HepG2 (cell line): ENCODE results near the gene CD7. TPM values are rescaled to one million over a fixed set of nuclear protein-coding genes. Genes with fewer than 3 reads are reported as not detected.

ENCODE experiments used
- CCAR2 ChIP-seq: fragments of 200-400 bp; formaldehyde crosslinking; optimal IDR thresholded peaks from 2 replicates; pipeline ENCODE3; 2018; ENCODE audit warnings: low read depth, mild to moderate bottlenecking, low read length, moderate library complexity
- ETV6 ChIP-seq: sonication (generic); formaldehyde crosslinking; conservative IDR thresholded peaks from 2 replicates; pipeline ENCODE4 v1.4.0; 2020; ENCODE audit warnings: missing genetic modification reagents
- FOXA1 ChIP-seq, 2 experiments: fragments of 450-650 bp in 1 of 2; sonication (generic) in 1 of 2; formaldehyde crosslinking in 1 of 2; IDR thresholded peaks; 2 replicates each; pipeline versions ENCODE4 v1.4.0 to v1.6.1; 2016 to 2020; ENCODE audit warnings: missing genetic modification reagents in 1 of 2
- ZNF44 ChIP-seq: sonication (generic); formaldehyde crosslinking; IDR thresholded peaks from 2 replicates; pipeline ENCODE4 v1.5.1; 2020; ENCODE audit warnings: mild to moderate bottlenecking, missing genetic modification reagents
- polyA plus RNA-seq, 8 experiments: library from polyadenylated mRNA; depleted of rRNA in 3 of 8; stranded (reverse) in 7 of 8; unstranded in 1 of 8; fragments of >200 nt; fragmentation: Illumina TruSeq in 4 of 8; extraction: Trizol in 4 of 8; gene quantifications; 2 replicates each; pipeline versions ENCODE4 v1.2.1 to v1.2.3, GENCODE V29; 2011 to 2016; ENCODE audit warnings: low read depth in 4 of 8, missing spikeins in 1 of 8, mixed read lengths in 1 of 8; ENCODE audit not compliant: insufficient read depth in 1 of 8
- total RNA-seq, 5 experiments: library from RNA; depleted of rRNA; stranded (reverse); fragments of >200 nt; fragmentation: Illumina TruSeq; extraction: Trizol; gene quantifications; 2 replicates each; pipeline ENCODE4 v1.2.3, GENCODE V29; 2016; ENCODE audit warnings: low read depth in 1 of 5
- TF ChIP-seq, protein P1 (sequence below): sonication (generic); formaldehyde crosslinking; IDR thresholded peaks from 2 replicates; pipeline ENCODE4 v1.5.0; 2020; ENCODE audit warnings: mild to moderate bottlenecking, missing genetic modification reagents, borderline replicate concordance
- TF ChIP-seq, protein P2 (sequence below): sonication (generic); formaldehyde crosslinking; IDR thresholded peaks from 2 replicates; pipeline ENCODE4 v1.4.0; 2020; ENCODE audit warnings: missing genetic modification reagents
- TF ChIP-seq, protein P3 (sequence below), 2 experiments: fragments of 450-650 bp in 1 of 2; sonication (generic) in 1 of 2; formaldehyde crosslinking in 1 of 2; IDR thresholded peaks; 2 replicates each; pipeline versions ENCODE4 v1.6.1 to v1.8.0; 2016 to 2022; ENCODE audit warnings: antibody characterized with exemption in 1 of 2, mild to moderate bottlenecking in 1 of 2, missing genetic modification reagents in 1 of 2

Gene CD7
- total and polyA plus RNA-seq, 2 of the 13 experiments (the other 11 are each of a cell fraction or from before 2014, with no cell fraction given), result 67.6 to 76.4 TPM

DNA sequence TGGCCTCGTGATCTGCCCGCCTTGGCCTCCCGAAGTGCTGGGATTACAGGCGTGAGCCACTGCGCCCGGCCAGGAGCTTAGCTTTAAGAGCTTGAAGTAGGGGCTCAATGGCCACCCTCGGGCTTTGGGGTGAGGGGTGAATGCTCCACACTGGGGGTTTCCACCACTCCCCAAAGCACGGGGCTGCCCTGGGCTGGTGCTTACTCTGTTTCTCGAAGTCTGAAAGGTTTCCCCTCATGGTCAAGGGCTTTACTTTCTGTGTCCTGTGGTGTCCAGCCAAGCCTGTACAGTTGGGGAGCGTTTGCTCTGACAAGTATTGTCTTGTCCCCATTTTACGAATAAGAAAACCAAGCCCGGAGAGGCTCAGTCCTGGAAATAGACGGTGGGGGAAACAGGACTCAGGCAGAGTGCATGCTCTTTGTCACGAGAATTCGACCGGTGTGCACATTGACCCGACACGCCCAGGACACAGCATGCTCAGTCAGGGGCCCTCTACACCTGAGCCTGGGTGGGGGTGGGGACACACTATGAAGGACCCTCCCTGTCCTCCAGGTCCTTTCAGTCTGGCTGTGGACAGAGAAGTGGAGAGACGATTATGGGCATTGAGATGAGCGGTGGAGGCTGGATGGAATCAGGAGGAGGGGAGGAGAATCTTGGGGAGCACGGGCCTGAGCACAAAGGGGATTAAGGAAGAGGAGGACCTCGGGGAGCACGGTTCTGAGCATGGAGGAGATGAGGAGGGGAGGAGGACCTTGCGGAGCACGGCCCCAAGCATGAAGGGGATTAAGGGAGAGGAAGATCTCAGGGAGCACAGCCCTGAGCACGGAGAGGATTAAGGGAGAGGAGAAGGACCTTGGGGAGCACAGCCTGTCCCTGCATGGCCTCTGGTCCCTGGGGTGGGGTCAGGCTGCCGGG, 7.5 kb downstream of the CD7 start (continued):
- TF ChIP-seq, protein P1, sequence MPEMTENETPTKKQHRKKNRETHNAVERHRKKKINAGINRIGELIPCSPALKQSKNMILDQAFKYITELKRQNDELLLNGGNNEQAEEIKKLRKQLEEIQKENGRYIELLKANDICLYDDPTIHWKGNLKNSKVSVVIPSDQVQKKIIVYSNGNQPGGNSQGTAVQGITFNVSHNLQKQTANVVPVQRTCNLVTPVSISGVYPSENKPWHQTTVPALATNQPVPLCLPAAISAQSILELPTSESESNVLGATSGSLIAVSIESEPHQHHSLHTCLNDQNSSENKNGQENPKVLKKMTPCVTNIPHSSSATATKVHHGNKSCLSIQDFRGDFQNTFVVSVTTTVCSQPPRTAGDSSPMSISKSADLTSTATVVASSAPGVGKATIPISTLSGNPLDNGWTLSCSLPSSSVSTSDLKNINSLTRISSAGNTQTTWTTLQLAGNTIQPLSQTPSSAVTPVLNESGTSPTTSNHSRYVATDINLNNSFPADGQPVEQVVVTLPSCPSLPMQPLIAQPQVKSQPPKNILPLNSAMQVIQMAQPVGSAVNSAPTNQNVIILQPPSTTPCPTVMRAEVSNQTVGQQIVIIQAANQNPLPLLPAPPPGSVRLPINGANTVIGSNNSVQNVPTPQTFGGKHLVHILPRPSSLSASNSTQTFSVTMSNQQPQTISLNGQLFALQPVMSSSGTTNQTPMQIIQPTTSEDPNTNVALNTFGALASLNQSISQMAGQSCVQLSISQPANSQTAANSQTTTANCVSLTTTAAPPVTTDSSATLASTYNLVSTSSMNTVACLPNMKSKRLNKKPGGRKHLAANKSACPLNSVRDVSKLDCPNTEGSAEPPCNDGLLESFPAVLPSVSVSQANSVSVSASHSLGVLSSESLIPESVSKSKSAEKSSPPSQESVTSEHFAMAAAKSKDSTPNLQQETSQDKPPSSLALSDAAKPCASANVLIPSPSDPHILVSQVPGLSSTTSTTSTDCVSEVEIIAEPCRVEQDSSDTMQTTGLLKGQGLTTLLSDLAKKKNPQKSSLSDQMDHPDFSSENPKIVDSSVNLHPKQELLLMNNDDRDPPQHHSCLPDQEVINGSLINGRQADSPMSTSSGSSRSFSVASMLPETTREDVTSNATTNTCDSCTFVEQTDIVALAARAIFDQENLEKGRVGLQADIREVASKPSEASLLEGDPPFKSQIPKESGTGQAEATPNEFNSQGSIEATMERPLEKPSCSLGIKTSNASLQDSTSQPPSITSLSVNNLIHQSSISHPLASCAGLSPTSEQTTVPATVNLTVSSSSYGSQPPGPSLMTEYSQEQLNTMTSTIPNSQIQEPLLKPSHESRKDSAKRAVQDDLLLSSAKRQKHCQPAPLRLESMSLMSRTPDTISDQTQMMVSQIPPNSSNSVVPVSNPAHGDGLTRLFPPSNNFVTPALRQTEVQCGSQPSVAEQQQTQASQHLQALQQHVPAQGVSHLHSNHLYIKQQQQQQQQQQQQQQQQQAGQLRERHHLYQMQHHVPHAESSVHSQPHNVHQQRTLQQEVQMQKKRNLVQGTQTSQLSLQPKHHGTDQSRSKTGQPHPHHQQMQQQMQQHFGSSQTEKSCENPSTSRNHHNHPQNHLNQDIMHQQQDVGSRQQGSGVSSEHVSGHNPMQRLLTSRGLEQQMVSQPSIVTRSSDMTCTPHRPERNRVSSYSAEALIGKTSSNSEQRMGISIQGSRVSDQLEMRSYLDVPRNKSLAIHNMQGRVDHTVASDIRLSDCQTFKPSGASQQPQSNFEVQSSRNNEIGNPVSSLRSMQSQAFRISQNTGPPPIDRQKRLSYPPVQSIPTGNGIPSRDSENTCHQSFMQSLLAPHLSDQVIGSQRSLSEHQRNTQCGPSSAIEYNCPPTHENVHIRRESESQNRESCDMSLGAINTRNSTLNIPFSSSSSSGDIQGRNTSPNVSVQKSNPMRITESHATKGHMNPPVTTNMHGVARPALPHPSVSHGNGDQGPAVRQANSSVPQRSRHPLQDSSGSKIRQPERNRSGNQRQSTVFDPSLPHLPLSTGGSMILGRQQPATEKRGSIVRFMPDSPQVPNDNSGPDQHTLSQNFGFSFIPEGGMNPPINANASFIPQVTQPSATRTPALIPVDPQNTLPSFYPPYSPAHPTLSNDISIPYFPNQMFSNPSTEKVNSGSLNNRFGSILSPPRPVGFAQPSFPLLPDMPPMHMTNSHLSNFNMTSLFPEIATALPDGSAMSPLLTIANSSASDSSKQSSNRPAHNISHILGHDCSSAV (CRISPR knock-in tag), result no peak
- TF ChIP-seq, protein P2, sequence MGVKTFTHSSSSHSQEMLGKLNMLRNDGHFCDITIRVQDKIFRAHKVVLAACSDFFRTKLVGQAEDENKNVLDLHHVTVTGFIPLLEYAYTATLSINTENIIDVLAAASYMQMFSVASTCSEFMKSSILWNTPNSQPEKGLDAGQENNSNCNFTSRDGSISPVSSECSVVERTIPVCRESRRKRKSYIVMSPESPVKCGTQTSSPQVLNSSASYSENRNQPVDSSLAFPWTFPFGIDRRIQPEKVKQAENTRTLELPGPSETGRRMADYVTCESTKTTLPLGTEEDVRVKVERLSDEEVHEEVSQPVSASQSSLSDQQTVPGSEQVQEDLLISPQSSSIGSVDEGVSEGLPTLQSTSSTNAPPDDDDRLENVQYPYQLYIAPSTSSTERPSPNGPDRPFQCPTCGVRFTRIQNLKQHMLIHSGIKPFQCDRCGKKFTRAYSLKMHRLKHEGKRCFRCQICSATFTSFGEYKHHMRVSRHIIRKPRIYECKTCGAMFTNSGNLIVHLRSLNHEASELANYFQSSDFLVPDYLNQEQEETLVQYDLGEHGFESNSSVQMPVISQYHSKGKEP (CRISPR knock-in tag), result no peak
- TF ChIP-seq FOXA1 (IDR thresholded peaks at IDR 0.05) (no peak), FOXA1 (CRISPR knock-in tag; IDR thresholded peaks at IDR 0.05) (no peak), ZNF44 (no peak), ETV6 (CRISPR knock-in tag) (no peak), CCAR2 (no peak)
- TF ChIP-seq, protein P3, sequence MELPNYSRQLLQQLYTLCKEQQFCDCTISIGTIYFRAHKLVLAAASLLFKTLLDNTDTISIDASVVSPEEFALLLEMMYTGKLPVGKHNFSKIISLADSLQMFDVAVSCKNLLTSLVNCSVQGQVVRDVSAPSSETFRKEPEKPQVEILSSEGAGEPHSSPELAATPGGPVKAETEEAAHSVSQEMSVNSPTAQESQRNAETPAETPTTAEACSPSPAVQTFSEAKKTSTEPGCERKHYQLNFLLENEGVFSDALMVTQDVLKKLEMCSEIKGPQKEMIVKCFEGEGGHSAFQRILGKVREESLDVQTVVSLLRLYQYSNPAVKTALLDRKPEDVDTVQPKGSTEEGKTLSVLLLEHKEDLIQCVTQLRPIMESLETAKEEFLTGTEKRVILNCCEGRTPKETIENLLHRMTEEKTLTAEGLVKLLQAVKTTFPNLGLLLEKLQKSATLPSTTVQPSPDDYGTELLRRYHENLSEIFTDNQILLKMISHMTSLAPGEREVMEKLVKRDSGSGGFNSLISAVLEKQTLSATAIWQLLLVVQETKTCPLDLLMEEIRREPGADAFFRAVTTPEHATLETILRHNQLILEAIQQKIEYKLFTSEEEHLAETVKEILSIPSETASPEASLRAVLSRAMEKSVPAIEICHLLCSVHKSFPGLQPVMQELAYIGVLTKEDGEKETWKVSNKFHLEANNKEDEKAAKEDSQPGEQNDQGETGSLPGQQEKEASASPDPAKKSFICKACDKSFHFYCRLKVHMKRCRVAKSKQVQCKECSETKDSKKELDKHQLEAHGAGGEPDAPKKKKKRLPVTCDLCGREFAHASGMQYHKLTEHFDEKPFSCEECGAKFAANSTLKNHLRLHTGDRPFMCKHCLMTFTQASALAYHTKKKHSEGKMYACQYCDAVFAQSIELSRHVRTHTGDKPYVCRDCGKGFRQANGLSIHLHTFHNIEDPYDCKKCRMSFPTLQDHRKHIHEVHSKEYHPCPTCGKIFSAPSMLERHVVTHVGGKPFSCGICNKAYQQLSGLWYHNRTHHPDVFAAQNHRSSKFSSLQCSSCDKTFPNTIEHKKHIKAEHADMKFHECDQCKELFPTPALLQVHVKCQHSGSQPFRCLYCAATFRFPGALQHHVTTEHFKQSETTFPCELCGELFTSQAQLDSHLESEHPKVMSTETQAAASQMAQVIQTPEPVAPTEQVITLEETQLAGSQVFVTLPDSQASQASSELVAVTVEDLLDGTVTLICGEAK (IDR thresholded peaks at IDR 0.05), result no peak
- TF ChIP-seq, protein P3 (CRISPR knock-in tag; IDR thresholded peaks at IDR 0.05), result no peak; the same call in 1 of the 2 replicates
